Endothelial cell of umbilical vein (primary cell): ENCODE results near the gene BTAF1. TPM values are rescaled to one million over a fixed set of nuclear protein-coding genes. Genes with fewer than 3 reads are reported as not detected.

Source experiments
- BruUV-seq: library from RNA; stranded (reverse); fragments of 400-500 nt; replicated peaks from 2 replicates; lab custom pipeline; 2021; lab: Mats Ljungman, UMichigan
- CTCF ChIA-PET: fragments of 300-600, 350-600 bp; sonication (Branson Sonifier 250); formaldehyde crosslinking; loops from one replicate; lab custom pipeline; 2021; ENCODE audit warnings: antibody characterized with exemption, inconsistent platforms; lab: Charles Lee
- POLR2A ChIA-PET: fragments of 300-600, 350-600 bp; sonication (Branson Sonifier 250); formaldehyde crosslinking; loops from one replicate; lab custom pipeline; 2021; ENCODE audit warnings: antibody characterized with exemption, inconsistent platforms; lab: Charles Lee
- DNase-seq: peaks from one replicate; pipeline ENCODE4 v3.0.0-alpha.2; 2011; ENCODE audit warnings: low read depth, low spot score
- FAIRE-seq: peaks from 2 replicates; lab custom pipeline; 2011; peaks lifted over from hg19 to GRCh38; lab: Jason Lieb, UNC
- H2AFZ ChIP-seq: 2 replicates; pipeline ENCODE4 v1.6.0; 2012; ENCODE audit warnings: low read depth, low read length, control low read depth, inconsistent platforms
- H3K27ac ChIP-seq: 2 replicates; pipeline ENCODE4 v1.5.1; 2011; ENCODE audit warnings: low read depth, mild to moderate bottlenecking, control low read depth, low read length, moderate library complexity; ENCODE audit not compliant: insufficient read depth
- H3K27me3 ChIP-seq, 2 experiments: 2 replicates each; pipeline versions ENCODE4 v1.6.0 to v1.6.1; 2011; ENCODE audit warnings: low read length in 2 of 2, mixed read lengths in 1 of 2; ENCODE audit not compliant: control insufficient read depth in 2 of 2, insufficient read depth in 2 of 2
- H3K36me3 ChIP-seq, 2 experiments: 2 replicates in 1 of 2; 3 replicates in 1 of 2; pipeline ENCODE4 v1.5.1; 2011; ENCODE audit warnings: low read length in 2 of 2, mild to moderate bottlenecking in 1 of 2, moderate library complexity in 1 of 2; ENCODE audit not compliant: control insufficient read depth in 2 of 2, insufficient read depth in 2 of 2; ENCODE audit errors: extremely low read depth in 1 of 2
- H3K4me1 ChIP-seq: 3 replicates; pipeline ENCODE4 v1.5.1; 2011; ENCODE audit warnings: mild to moderate bottlenecking, low read length; ENCODE audit not compliant: control insufficient read depth, insufficient read depth; ENCODE audit errors: extremely low read depth
- H3K4me2 ChIP-seq: 2 replicates; pipeline ENCODE4 v1.6.1; 2011; ENCODE audit warnings: low read length, control low read depth, mixed read lengths; ENCODE audit not compliant: insufficient read depth
- H3K4me3 ChIP-seq, 3 experiments: fragments of 200-600 bp in 1 of 3; sonication (generic), shearing (Covaris generic) in 1 of 3; replicated peaks in 1 of 3; 2 replicates each; pipeline ENCODE4 v1.5.1; 2011 to 2016; ENCODE audit warnings: control low read depth in 3 of 3, low read length in 3 of 3, mild to moderate bottlenecking in 2 of 3, inconsistent platforms in 1 of 3, low read depth in 1 of 3, moderate library complexity in 1 of 3; ENCODE audit not compliant: insufficient read depth in 1 of 3
- H3K79me2 ChIP-seq: 2 replicates; pipeline ENCODE4 v1.6.0; 2012; ENCODE audit warnings: low read length, inconsistent platforms; ENCODE audit not compliant: control insufficient read depth, insufficient read depth
- H3K9ac ChIP-seq: replicated peaks from 2 replicates; pipeline ENCODE3; 2011; ENCODE audit warnings: low read length, control low read depth; ENCODE audit not compliant: insufficient read depth; ENCODE audit errors: extremely low read depth
- H3K9me1 ChIP-seq: replicated peaks from 3 replicates; pipeline ENCODE4 v1.6.0; 2011; ENCODE audit warnings: mild to moderate bottlenecking, low read length; ENCODE audit not compliant: control insufficient read depth, insufficient read depth; ENCODE audit errors: extremely low read depth
- H3K9me3 ChIP-seq: replicated peaks from 2 replicates; pipeline ENCODE4 v1.5.1; 2012; ENCODE audit warnings: low read length, inconsistent platforms; ENCODE audit not compliant: control insufficient read depth, insufficient read depth
- H4K20me1 ChIP-seq: replicated peaks from 2 replicates; pipeline ENCODE3; 2011; ENCODE audit warnings: mild to moderate bottlenecking, low read length; ENCODE audit not compliant: control insufficient read depth, insufficient read depth; ENCODE audit errors: extremely low read depth
- EZH2 ChIP-seq: IDR thresholded peaks from 2 replicates; pipeline ENCODE4 v1.6.1; 2012; ENCODE audit warnings: borderline replicate concordance, low read depth, mild to moderate bottlenecking, moderate library complexity, low read length, inconsistent platforms; ENCODE audit not compliant: severe bottlenecking
- FOS ChIP-seq: IDR thresholded peaks from 2 replicates; pipeline ENCODE4 v1.6.1; 2011; ENCODE audit warnings: mild to moderate bottlenecking, low read length, moderate library complexity, borderline replicate concordance; ENCODE audit not compliant: insufficient read depth
- GATA2 ChIP-seq: IDR thresholded peaks from 2 replicates; pipeline ENCODE4 v1.7.0; 2011; ENCODE audit warnings: low read depth, mild to moderate bottlenecking, moderate library complexity, mixed read lengths, low read length; ENCODE audit not compliant: insufficient read length, insufficient read depth
- JUN ChIP-seq: IDR thresholded peaks from 2 replicates; pipeline ENCODE4 v1.6.1; 2011; ENCODE audit warnings: borderline replicate concordance, low read depth; ENCODE audit not compliant: insufficient read length, insufficient read depth
- POLR2AphosphoS5 ChIP-seq: IDR thresholded peaks from 2 replicates; pipeline ENCODE4 v1.6.1; 2012; ENCODE audit warnings: low read depth, mild to moderate bottlenecking, control low read depth, low read length, moderate library complexity; ENCODE audit not compliant: insufficient read depth
- dilution Hi-C: fragments of 300-500 bp; cut with MboI; formaldehyde crosslinking; loops from one replicate; pipeline ENCODE4 v1.15.0; 2019; ENCODE audit warnings: low sequenced_read_pairs; ENCODE audit not compliant: extremely low pct_ligation_motif_present
- intact Hi-C: fragments of 100-400 bp; cut with micrococcal nuclease; formaldehyde crosslinking; loops from one replicate; pipeline ENCODE4 v1.10.0; 2022
- polyA plus RNA-seq, 4 experiments: library from polyadenylated mRNA; depleted of rRNA in 3 of 4; stranded (reverse) in 3 of 4; unstranded in 1 of 4; fragments of >200 nt; gene quantifications; 2 replicates each; pipeline versions ENCODE4 v1.2.1 to v1.2.3, GENCODE V29; 2011 to 2012; ENCODE audit warnings: missing spikeins in 1 of 4
- total RNA-seq: library from RNA; stranded (reverse); gene quantifications from 2 replicates; pipeline ENCODE4 v1.2.3, GENCODE V29; 2021
- TF ChIP-seq, protein P1 (sequence below): IDR thresholded peaks from 2 replicates; pipeline ENCODE4 v1.6.1; 2011; ENCODE audit not compliant: insufficient read depth, insufficient read length
- TF ChIP-seq, protein P2 (sequence below), 2 donors: IDR thresholded peaks; 1 replicate in 1 of 2; 2 replicates in 1 of 2; pipeline ENCODE4 v1.5.1; 2011; ENCODE audit warnings: low read length in 2 of 2, mild to moderate bottlenecking in 2 of 2, moderate library complexity in 2 of 2, control low read depth in 1 of 2, inconsistent platforms in 1 of 2, low read depth in 1 of 2; ENCODE audit not compliant: insufficient read depth in 1 of 2; ENCODE audit errors: extremely low read depth in 1 of 2

Gene BTAF1
- total and polyA plus RNA-seq, 2 donors (not counting 3 experiments of a cell fraction or from before 2014, with no cell fraction given) = 9.9 to 23.1 TPM

DNA sequence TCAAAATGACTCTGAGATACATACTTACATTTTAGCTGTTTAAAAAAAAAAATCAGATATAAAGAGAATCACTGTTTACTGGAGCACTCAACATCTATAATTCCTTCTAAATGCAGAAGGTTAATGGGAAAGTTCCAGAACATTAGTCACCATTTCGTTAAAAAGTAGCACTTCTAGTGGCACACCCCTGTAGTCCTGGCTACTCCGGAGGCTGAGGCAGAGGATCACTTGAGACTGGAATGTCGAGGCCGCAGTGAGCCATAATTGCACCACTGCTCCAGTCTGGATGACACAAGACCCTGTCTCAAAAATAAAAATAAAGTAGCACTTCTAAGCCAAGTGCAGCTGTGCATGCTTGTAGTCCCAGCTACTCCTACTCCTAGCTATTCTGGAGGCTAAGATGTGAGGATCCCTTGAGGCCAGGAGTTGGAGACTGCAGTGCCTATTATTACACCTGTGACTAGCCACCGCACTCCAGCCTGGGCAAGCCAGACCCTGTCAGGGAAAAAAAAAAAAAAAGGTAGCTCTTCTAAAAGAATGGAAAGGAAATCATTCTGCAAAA, 16.5 kb upstream of the BTAF1 start:
- Histone ChIP-seq H3K79me2 (no peaks in the 10 kb centered on the region), H3K4me3 (no peak overlapping the region), H3K27me3 (peaks cover 0 to 3% of the 10 kb centered on the region in 2 experiments), H3K9ac (no peak overlapping the region), H3K4me1 (peaks cover 25% of the 10 kb centered on the region), H3K36me3 (no peaks in the 10 kb centered on the region), H3K27ac (no peak overlapping the region), H2AFZ (no peak overlapping the region), H3K9me1 (no peaks in the 10 kb centered on the region), H3K9me3 (no peaks in the 10 kb centered on the region), H4K20me1 (no peaks in the 10 kb centered on the region), H3K4me2 (peak overlapping the region; percentile 96)
- intact Hi-C loops = no loop called here
- TF ChIP-seq GATA2 = no peak
- no peak for TF ChIP-seq FOS
- TF ChIP-seq, protein P1, sequence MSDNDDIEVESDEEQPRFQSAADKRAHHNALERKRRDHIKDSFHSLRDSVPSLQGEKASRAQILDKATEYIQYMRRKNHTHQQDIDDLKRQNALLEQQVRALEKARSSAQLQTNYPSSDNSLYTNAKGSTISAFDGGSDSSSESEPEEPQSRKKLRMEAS = no peak
- TF ChIP-seq EZH2 = no peak
- TF ChIP-seq, protein P2, sequence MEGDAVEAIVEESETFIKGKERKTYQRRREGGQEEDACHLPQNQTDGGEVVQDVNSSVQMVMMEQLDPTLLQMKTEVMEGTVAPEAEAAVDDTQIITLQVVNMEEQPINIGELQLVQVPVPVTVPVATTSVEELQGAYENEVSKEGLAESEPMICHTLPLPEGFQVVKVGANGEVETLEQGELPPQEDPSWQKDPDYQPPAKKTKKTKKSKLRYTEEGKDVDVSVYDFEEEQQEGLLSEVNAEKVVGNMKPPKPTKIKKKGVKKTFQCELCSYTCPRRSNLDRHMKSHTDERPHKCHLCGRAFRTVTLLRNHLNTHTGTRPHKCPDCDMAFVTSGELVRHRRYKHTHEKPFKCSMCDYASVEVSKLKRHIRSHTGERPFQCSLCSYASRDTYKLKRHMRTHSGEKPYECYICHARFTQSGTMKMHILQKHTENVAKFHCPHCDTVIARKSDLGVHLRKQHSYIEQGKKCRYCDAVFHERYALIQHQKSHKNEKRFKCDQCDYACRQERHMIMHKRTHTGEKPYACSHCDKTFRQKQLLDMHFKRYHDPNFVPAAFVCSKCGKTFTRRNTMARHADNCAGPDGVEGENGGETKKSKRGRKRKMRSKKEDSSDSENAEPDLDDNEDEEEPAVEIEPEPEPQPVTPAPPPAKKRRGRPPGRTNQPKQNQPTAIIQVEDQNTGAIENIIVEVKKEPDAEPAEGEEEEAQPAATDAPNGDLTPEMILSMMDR (IDR thresholded peaks at IDR 0.05; ENCODE audit: extremely low read depth in 1 of 2, insufficient read depth in 1 of 2, low read depth in 1 of 2, low read length in 2 of 2) = no peak
- TF ChIP-seq POLR2AphosphoS5 = no peak
- no peak for TF ChIP-seq JUN
- ChIA-PET CTCF (interaction anchor here (0.9 to 4.1 kb wide), 6 partner anchors 25 to 609 kb away, joined by 3 to 24 read pairs (median 11); no protein-coding TSS in a partner anchor), POLR2A (no interaction called here)
- no TSS peak for BruUV-seq
- DNase-seq (no peak), FAIRE-seq (no peak)
- dilution Hi-C loops = no loop called here
